Esophagus muscularis mucosa (tissue), 4 donors: ENCODE data around the gene OR10H5. TPM values are rescaled to one million over a fixed set of nuclear protein-coding genes. Genes with fewer than 3 reads are reported as not detected.

Source experiments
- DNase-seq: peaks from one replicate; pipeline ENCODE4 v3.0.0-alpha.2; 2017; ENCODE audit errors: extremely low spot score
- H3K27ac ChIP-seq, 4 donors: fragments of 200-600 bp; sonication (generic); replicated peaks in 1 of 4; 1 replicate in 3 of 4; 2 replicates in 1 of 4; pipeline ENCODE4 v1.5.1; 2016 to 2019; ENCODE audit warnings: mild to moderate bottlenecking in 1 of 4
- H3K27me3 ChIP-seq, 4 donors: fragments of 200-600 bp; sonication (generic); one replicate each; pipeline versions ENCODE4 v1.5.1 to v1.6.0; 2016 to 2019
- H3K36me3 ChIP-seq, 4 donors: fragments of 200-600 bp; sonication (generic); one replicate each; pipeline ENCODE4 v1.5.1; 2016 to 2019
- H3K4me1 ChIP-seq, 4 donors: fragments of 200-600 bp; sonication (generic); one replicate each; pipeline ENCODE4 v1.5.1; 2016 to 2019
- H3K4me3 ChIP-seq, 4 donors: fragments of 200-600 bp; sonication (generic); 1 replicate in 2 of 4; 2 replicates in 2 of 4; pipeline ENCODE4 v1.5.1; 2016 to 2019; ENCODE audit warnings: mild to moderate bottlenecking in 4 of 4, moderate library complexity in 1 of 4
- H3K9me3 ChIP-seq, 4 donors: fragments of 200-600 bp; sonication (generic); 1 replicate in 3 of 4; 2 replicates in 1 of 4; pipeline ENCODE4 v1.5.1; 2016 to 2019
- EP300 ChIP-seq: sonication (generic); formaldehyde crosslinking; IDR thresholded peaks from one replicate; pipeline ENCODE4 v1.6.1; 2017; ENCODE audit warnings: antibody characterized with exemption
- POLR2A ChIP-seq: fragments of 450-650 bp; IDR thresholded peaks from one replicate; pipeline ENCODE4 v1.6.1; 2017; ENCODE audit warnings: antibody characterized with exemption, moderate library complexity, mild to moderate bottlenecking, low read depth
- POLR2AphosphoS5 ChIP-seq, 2 donors: sonication (generic); formaldehyde crosslinking; IDR thresholded peaks; one replicate each; pipeline ENCODE4 v1.6.1; 2017; ENCODE audit warnings: antibody characterized with exemption in 2 of 2
- WGBS: methylation state at CpG from one replicate; pipeline ENCODE4 v1.1.5; 2018; 5-methylcytosine and 5-hydroxymethylcytosine counted together
- intact Hi-C: fragments of 100-400 bp; cut with DNase I; formaldehyde crosslinking; loops from one replicate; pipeline ENCODE4 v1.15.1; 2023
- total RNA-seq, 4 donors: library from RNA; depleted of rRNA; stranded (reverse); fragments of >200 nt; gene quantifications; one replicate each; pipeline versions ENCODE4 v1.1.0 to v1.2.1, GENCODE V29; 2016
- TF ChIP-seq, protein P1 (sequence below), 3 experiments: fragments of 200-600 bp in 2 of 3; fragments of 450-650 bp in 1 of 3; sonication (generic) in 2 of 3; IDR thresholded peaks; one replicate each; pipeline ENCODE4 v1.5.1; 2017 to 2019; ENCODE audit warnings: antibody characterized with exemption in 3 of 3, mild to moderate bottlenecking in 2 of 3, moderate library complexity in 1 of 3

The OR10H5 gene
- total RNA-seq, 4 donors from 2014 or later, result 0.06 TPM; not detected in 3

DNA sequence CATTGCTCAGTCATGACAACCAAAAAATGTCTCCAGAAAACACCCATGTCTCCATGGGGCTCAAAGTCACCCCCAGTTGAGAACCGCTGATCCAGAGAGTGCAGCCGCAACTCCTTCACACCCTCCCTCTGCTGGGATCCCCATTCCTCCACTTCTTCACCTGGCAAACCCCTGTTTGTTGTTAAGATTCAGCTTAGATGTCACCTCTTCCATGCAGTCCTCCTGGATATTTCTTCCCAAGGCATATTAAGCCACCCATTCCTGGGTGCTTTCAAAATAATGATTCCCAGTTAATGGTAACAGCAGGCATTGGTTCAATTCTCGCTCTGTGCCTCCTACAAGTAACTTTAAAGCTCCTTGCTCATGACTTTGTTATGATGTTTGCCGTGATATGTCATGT lies 24.0 kb downstream of the OR10H5 start:
- no peaks in the 10 kb centered on the region for H3K9me3 ChIP-seq
- H3K27me3 ChIP-seq, result peaks cover 0 to 65% (median 0%) of the 10 kb centered on the region in 4 donors
- no peak overlapping the region for H3K27ac ChIP-seq
- peaks cover 0 to 3% (median 0%) of the 10 kb centered on the region in 4 donors for H3K4me1 ChIP-seq
- no peak overlapping the region for H3K4me3 ChIP-seq
- DNase-seq, result no peak
- no peaks in the 10 kb centered on the region for H3K36me3 ChIP-seq
- WGBS, result 67% methylated on average over 4 of the region's 4 CpGs
- intact Hi-C loops, result loop anchor here (2.0 kb wide), 1 partner anchor 183 kb away; no protein-coding TSS in a partner anchor
- TF ChIP-seq, protein P1, sequence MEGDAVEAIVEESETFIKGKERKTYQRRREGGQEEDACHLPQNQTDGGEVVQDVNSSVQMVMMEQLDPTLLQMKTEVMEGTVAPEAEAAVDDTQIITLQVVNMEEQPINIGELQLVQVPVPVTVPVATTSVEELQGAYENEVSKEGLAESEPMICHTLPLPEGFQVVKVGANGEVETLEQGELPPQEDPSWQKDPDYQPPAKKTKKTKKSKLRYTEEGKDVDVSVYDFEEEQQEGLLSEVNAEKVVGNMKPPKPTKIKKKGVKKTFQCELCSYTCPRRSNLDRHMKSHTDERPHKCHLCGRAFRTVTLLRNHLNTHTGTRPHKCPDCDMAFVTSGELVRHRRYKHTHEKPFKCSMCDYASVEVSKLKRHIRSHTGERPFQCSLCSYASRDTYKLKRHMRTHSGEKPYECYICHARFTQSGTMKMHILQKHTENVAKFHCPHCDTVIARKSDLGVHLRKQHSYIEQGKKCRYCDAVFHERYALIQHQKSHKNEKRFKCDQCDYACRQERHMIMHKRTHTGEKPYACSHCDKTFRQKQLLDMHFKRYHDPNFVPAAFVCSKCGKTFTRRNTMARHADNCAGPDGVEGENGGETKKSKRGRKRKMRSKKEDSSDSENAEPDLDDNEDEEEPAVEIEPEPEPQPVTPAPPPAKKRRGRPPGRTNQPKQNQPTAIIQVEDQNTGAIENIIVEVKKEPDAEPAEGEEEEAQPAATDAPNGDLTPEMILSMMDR (IDR thresholded peaks at IDR 0.05), result no peak
- TF ChIP-seq POLR2A (no peak), EP300 (no peak), POLR2AphosphoS5 (IDR thresholded peaks at IDR 0.05) (no peak)

GRCh38 chr19:15812060-15812722 lies 24.7 kb downstream of the OR10H5 start:
- DNase-seq, result no peak
- Histone ChIP-seq H3K9me3 (no peaks in the 10 kb centered on the region), H3K27me3 (peaks cover 0 to 59% (median 0%) of the 10 kb centered on the region in 4 donors), H3K27ac (no peak overlapping the region), H3K36me3 (no peaks in the 10 kb centered on the region), H3K4me1 (peaks cover 0 to 3% (median 0%) of the 10 kb centered on the region in 4 donors), H3K4me3 (no peak overlapping the region)
- intact Hi-C loops, result no loop called here
- TF ChIP-seq POLR2AphosphoS5 (IDR thresholded peaks at IDR 0.05), result no peak
- TF ChIP-seq EP300, result no peak
- TF ChIP-seq POLR2A, result no peak
- TF ChIP-seq, protein P1 (IDR thresholded peaks at IDR 0.05), result no peak
- 21% methylated on average over 6 of the region's 6 CpGs for WGBS

DNA sequence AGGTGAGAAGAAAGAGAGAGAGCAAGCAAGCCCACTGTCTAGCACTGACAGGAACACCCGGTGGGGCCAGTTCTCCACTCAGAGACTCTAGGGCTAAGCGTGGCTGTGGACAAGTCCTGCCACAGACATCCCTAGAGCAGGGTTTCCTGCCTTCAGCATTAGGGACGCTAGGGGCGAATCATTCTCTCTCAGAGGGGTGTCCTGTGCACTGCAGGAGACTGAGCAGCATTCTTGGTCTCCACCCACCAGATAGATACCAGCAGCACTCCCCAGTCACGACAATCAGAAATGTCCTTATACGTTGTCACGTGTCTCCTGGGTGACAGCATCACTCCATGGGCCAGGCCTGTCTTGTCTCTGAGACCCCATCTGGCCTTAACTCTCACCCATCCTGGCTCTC lies 26.5 kb downstream of the OR10H5 start:
- Histone ChIP-seq H3K4me1 (peaks cover 0 to 3% (median 0%) of the 10 kb centered on the region in 4 donors), H3K4me3 (no peak overlapping the region), H3K27me3 (peaks cover 0 to 59% (median 0%) of the 10 kb centered on the region in 4 donors), H3K27ac (no peak overlapping the region), H3K36me3 (no peaks in the 10 kb centered on the region), H3K9me3 (no peaks in the 10 kb centered on the region)
- intact Hi-C loops, result no loop called here
- no peak for TF ChIP-seq POLR2A
- TF ChIP-seq POLR2AphosphoS5 (IDR thresholded peaks at IDR 0.05), result no peak
- TF ChIP-seq, protein P1 (IDR thresholded peaks at IDR 0.05), result no peak
- TF ChIP-seq EP300, result no peak
- WGBS, result 41% methylated on average over 7 of the region's 7 CpGs
- DNase-seq, result no peak

DNA sequence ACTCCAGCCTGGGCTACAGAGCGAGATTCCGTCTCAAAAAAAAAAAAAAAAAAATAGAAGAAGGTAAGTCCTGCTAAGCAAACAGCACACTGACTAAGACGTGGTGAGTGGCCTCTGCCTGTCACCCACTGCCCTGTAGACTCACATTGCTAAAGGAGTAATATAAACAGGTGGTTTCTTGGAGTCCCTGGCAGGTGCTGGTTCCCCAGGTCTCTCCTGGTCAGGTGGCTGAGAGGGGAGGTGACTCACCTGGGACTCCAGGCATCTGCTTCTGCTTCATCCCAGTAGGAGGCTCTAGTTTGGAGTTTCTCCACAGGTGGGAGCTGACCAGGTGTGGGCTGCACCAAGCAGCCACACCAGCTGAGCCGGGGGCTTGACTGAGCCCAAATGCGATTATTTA lies 27.8 kb downstream of the OR10H5 start, which contains the start of gene OR10H1:
OR10H1 (minus strand) TSS at position 359 of the 400 bp plus-strand sequence. CDS start 7,627 bp downstream, outside the sequence.
- no peaks in the 10 kb centered on the region for H3K36me3 ChIP-seq
- no peak within 1 kb of the TSS for H3K4me3 ChIP-seq
- no peak within 1 kb of the TSS for H3K27ac ChIP-seq
- intact Hi-C loops, result no loop called here
- TF ChIP-seq, protein P1 (IDR thresholded peaks at IDR 0.05), result no peak
- TF ChIP-seq POLR2A (no peak), POLR2AphosphoS5 (IDR thresholded peaks at IDR 0.05) (no peak), EP300 (no peak)
- peaks cover 0 to 59% (median 0%) of the 10 kb centered on the region in 4 donors for H3K27me3 ChIP-seq
- H3K4me1 ChIP-seq, result peaks cover 0 to 2% (median 0%) of the 10 kb centered on the region in 4 donors
- no peak for DNase-seq
- 60% methylated on average over 4 of the region's 5 CpGs for WGBS
- no peaks in the 10 kb centered on the region for H3K9me3 ChIP-seq
